Panc1 (cell line): ENCODE results near the gene SATB2. TPM values are rescaled to one million over a fixed set of nuclear protein-coding genes. Genes with fewer than 3 reads are reported as not detected.

ENCODE experiments used
- ATAC-seq: fragments of 200-7000 bp; cut with Tn5 transposase; 2 replicates; pipeline ENCODE4 v1.9.1; 2020; ENCODE audit warnings: mild to moderate bottlenecking, moderate library complexity
- BruUV-seq: library from RNA; stranded (reverse); fragments of 400-500 nt; replicated peaks from 2 replicates; lab custom pipeline; 2021; lab: Mats Ljungman, UMichigan
- CTCF ChIA-PET: fragments of 300-600 bp; sonication (Branson Sonifier 250); formaldehyde crosslinking; loops from one replicate; lab custom pipeline; 2022; ENCODE audit warnings: antibody characterized with exemption; lab: Charles Lee
- POLR2A ChIA-PET: fragments of 300-600 bp; sonication (Branson Sonifier 250); formaldehyde crosslinking; loops from one replicate; lab custom pipeline; 2022; ENCODE audit warnings: antibody characterized with exemption; lab: Charles Lee
- DNase-seq: peaks from one replicate; pipeline ENCODE4 v3.0.0-alpha.2; 2010; ENCODE audit warnings: low read depth, low spot score
- H3K27ac ChIP-seq: 2 replicates; pipeline ENCODE4 v1.5.1; 2011; ENCODE audit warnings: mild to moderate bottlenecking, low read length, inconsistent platforms
- H3K27me3 ChIP-seq: fragments of 200-500 bp; sonication (Bioruptor generic); 2 replicates; pipeline ENCODE4 v1.6.0; 2014; ENCODE audit warnings: low read length, inconsistent platforms; ENCODE audit not compliant: control insufficient read depth, insufficient read depth
- H3K36me3 ChIP-seq: fragments of 200-500 bp; sonication (Bioruptor generic); 2 replicates; pipeline ENCODE4 v1.5.1; 2014; ENCODE audit warnings: inconsistent platforms, mild to moderate bottlenecking, low read length, moderate library complexity; ENCODE audit not compliant: control insufficient read depth, insufficient read depth
- H3K4me1 ChIP-seq: 2 replicates; pipeline ENCODE4 v1.5.1; 2011; ENCODE audit warnings: inconsistent platforms, mild to moderate bottlenecking, low read length, moderate library complexity; ENCODE audit not compliant: control insufficient read depth, insufficient read depth
- H3K4me3 ChIP-seq, 2 experiments: 2 replicates each; pipeline ENCODE4 v1.5.1; 2011 to 2012; ENCODE audit warnings: low read depth in 2 of 2, low read length in 2 of 2, mild to moderate bottlenecking in 2 of 2, inconsistent platforms in 1 of 2, moderate library complexity in 1 of 2
- H3K9me3 ChIP-seq: fragments of 200-500 bp; sonication (Bioruptor generic); 2 replicates; pipeline ENCODE4 v1.5.1; 2014; ENCODE audit warnings: low read depth, mild to moderate bottlenecking, inconsistent platforms, low read length, moderate library complexity; ENCODE audit not compliant: control insufficient read depth, insufficient read depth
- CTCF ChIP-seq: fragments of 450-650 bp; IDR thresholded peaks from 2 replicates; pipeline ENCODE4 v1.5.1; 2017; ENCODE audit warnings: mild to moderate bottlenecking
- POLR2AphosphoS5 ChIP-seq: IDR thresholded peaks from 2 replicates; pipeline ENCODE4 v1.6.1; 2012; ENCODE audit warnings: mild to moderate bottlenecking, low read depth, low read length, moderate library complexity
- REST ChIP-seq, 2 experiments: IDR thresholded peaks; 2 replicates each; pipeline ENCODE4 v1.6.1; 2011 to 2012; ENCODE audit warnings: low read depth in 2 of 2, control low read depth in 1 of 2, low read length in 1 of 2, mild to moderate bottlenecking in 1 of 2, moderate library complexity in 1 of 2; ENCODE audit not compliant: insufficient read depth in 1 of 2
- SIN3A ChIP-seq: IDR thresholded peaks from 2 replicates; pipeline ENCODE4 v1.6.1; 2012; ENCODE audit warnings: low read depth, mild to moderate bottlenecking, low read length, moderate library complexity, borderline replicate concordance; ENCODE audit not compliant: insufficient read depth
- TCF7L2 ChIP-seq: IDR thresholded peaks from 2 replicates; pipeline ENCODE4 v1.6.1; 2011; ENCODE audit warnings: mild to moderate bottlenecking, low read depth, low read length, inconsistent platforms
- in situ Hi-C: cut with HindIII; loops from 2 replicates; pipeline ENCODE4 v1.10.0; 2016; ENCODE audit warnings: low sequenced_read_pairs, low pct_unique_long_range_greater_than_20kb
- intact Hi-C: fragments of 100-400 bp; cut with micrococcal nuclease; formaldehyde crosslinking; loops from one replicate; pipeline ENCODE4 v1.10.0; 2022; ENCODE audit not compliant: unreplicated experiment
- total RNA-seq: library from RNA; stranded (reverse); gene quantifications from one replicate; pipeline ENCODE4 v1.2.1, GENCODE V29; 2021; ENCODE audit not compliant: unreplicated experiment

The SATB2 gene
- total RNA-seq, 1 experiment from 2014 or later, result 43.2 TPM

- no peak overlapping the region for H3K4me3 ChIP-seq
- no TSS peak for BruUV-seq
- ATAC-seq, result peak; percentile 66
- no peak overlapping the region for H3K27ac ChIP-seq
- intact Hi-C loops (no loop called here), in situ Hi-C loops (no loop called here)
- CTCF ChIA-PET, result interaction anchor here (0.5 kb wide), 1 partner anchor 1640 kb away, joined by 6 read pairs; no protein-coding TSS in a partner anchor
- TF ChIP-seq POLR2AphosphoS5, result no peak
- peaks cover 17% of the 10 kb centered on the region for H3K36me3 ChIP-seq
- POLR2A ChIA-PET, result interaction anchor here (0.5 to 0.7 kb wide), 3 partner anchors 37 to 768 kb away, joined by 3 to 12 read pairs (median 4); no protein-coding TSS in a partner anchor
- H3K27me3 ChIP-seq, result no peaks in the 10 kb centered on the region
- no peaks in the 10 kb centered on the region for H3K9me3 ChIP-seq
- no peaks in the 10 kb centered on the region for H3K4me1 ChIP-seq
- no peak for DNase-seq
Observed at GRCh38 chr2:199366406-199366805, 91.3 kb downstream of the SATB2 start.

- in situ Hi-C loops, result no loop called here
- H3K27me3 ChIP-seq, result no peaks in the 10 kb centered on the region
- no TSS peak for BruUV-seq
Observed at GRCh38 chr2:199364153-199364552, 93.6 kb downstream of the SATB2 start.

GRCh38 chr2:199356412-199356811, 101.3 kb downstream of the SATB2 start:
- H3K36me3 ChIP-seq, result peaks cover 3% of the 10 kb centered on the region
- H3K27me3 ChIP-seq, result no peaks in the 10 kb centered on the region
- TF ChIP-seq TCF7L2, result no peak
- DNase-seq (no peak), ATAC-seq (no peak)
- no TSS peak for BruUV-seq
- no peaks in the 10 kb centered on the region for H3K4me1 ChIP-seq
- in situ Hi-C loops (no loop called here), intact Hi-C loops (no loop called here)
- ChIA-PET POLR2A (interaction anchor here (0.6 kb wide), 1 partner anchor 14 kb away, joined by 4 read pairs; no protein-coding TSS in a partner anchor), CTCF (no interaction called here)
- no peak overlapping the region for H3K27ac ChIP-seq
- H3K4me3 ChIP-seq, result no peak overlapping the region
- no peaks in the 10 kb centered on the region for H3K9me3 ChIP-seq

More at GRCh38 chr2:199364153-199364552, 93.6 kb downstream of the SATB2 start:
- CTCF ChIA-PET, result no interaction called here
- TF ChIP-seq CTCF (no peak), SIN3A (no peak), TCF7L2 (no peak)
- Histone ChIP-seq H3K9me3 (no peaks in the 10 kb centered on the region), H3K36me3 (peaks cover 15% of the 10 kb centered on the region), H3K27ac (no peak overlapping the region), H3K4me1 (no peaks in the 10 kb centered on the region), H3K4me3 (no peak overlapping the region)
- POLR2A ChIA-PET, result no interaction called here
- no peak for ATAC-seq
- intact Hi-C loops, result no loop called here
- DNase-seq, result no peak

GRCh38 chr2:199348871-199349270, 108.9 kb downstream of the SATB2 start:
- no peak overlapping the region for H3K4me3 ChIP-seq
- BruUV-seq, result no TSS peak
- H3K27ac ChIP-seq, result no peak overlapping the region
- TF ChIP-seq SIN3A (no peak), CTCF (no peak), POLR2AphosphoS5 (no peak), TCF7L2 (no peak), REST (IDR thresholded peaks at IDR 0.05; ENCODE audit: insufficient read depth in 1 of 2, low read depth in 2 of 2, low read length in 1 of 2) (no peak)
- H3K27me3 ChIP-seq, result no peaks in the 10 kb centered on the region
- DNase-seq (no peak), ATAC-seq (no peak)
- peaks cover 23% of the 10 kb centered on the region for H3K36me3 ChIP-seq
- POLR2A ChIA-PET, result no interaction called here
- no peaks in the 10 kb centered on the region for H3K4me1 ChIP-seq
- intact Hi-C loops (no loop called here), in situ Hi-C loops (no loop called here)
- no peaks in the 10 kb centered on the region for H3K9me3 ChIP-seq
- CTCF ChIA-PET, result no interaction called here
